GM18870 (cell line): ENCODE results near the gene SRD5A1.

ENCODE experiments used
- ATAC-seq: cut with Tn5 transposase; IDR thresholded peaks from one replicate; pipeline ENCODE4 v1.9.1; 2021; ENCODE audit warnings: moderate library complexity; ENCODE audit not compliant: unreplicated experiment

SRD5A1 gene

DNA sequence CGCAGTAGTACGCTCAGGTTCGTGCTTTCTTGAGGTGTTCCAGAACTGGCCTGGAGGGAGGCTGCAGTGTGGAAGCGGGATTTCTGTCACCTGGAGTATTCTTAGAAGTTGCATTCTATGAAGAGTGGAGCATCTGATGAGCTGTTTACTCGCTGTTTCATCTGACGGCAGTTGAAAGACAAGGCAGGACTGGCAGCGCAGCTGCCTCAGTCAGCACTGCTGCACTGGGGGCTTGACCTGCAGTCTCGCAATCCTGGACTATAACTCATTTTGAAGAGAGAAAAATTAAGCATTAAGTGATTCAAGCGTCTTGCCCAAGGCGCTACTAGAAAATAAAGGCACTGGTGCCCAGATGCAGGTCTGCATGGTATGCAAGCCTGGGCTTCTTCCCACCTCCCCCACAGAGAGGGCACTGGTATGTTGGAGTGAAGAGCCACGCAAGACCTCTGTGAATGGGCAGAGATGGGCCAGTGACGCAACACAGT, 90.6 kb downstream of the SRD5A1 start:
- ATAC-seq: no peak
